B cell (primary cell): ENCODE measurements around the gene BCHE. TPM values are rescaled to one million over a fixed set of nuclear protein-coding genes. Genes with fewer than 3 reads are reported as not detected.

Source experiments
- ATAC-seq: fragments of 200-7000 bp; cut with Tn5 transposase; one replicate; pipeline ENCODE4 v1.10.0; 2021; ENCODE audit warnings: low read depth, mild to moderate bottlenecking, moderate number of reproducible peaks, moderate library complexity
- CTCF ChIA-PET: fragments of 350-600 bp; sonication (Branson Sonifier 250); formaldehyde crosslinking; loops from one replicate; lab custom pipeline; 2021; ENCODE audit warnings: antibody characterized with exemption, inconsistent platforms; lab: Charles Lee
- POLR2A ChIA-PET: fragments of 350-600 bp; sonication (Branson Sonifier 250); formaldehyde crosslinking; loops from one replicate; lab custom pipeline; 2021; ENCODE audit warnings: antibody characterized with exemption; lab: Charles Lee
- DNase-seq: peaks from one replicate; pipeline ENCODE4 v3.0.0; 2013
- H2AFZ ChIP-seq: 2 replicates; pipeline ENCODE4 v1.6.1; 2012; ENCODE audit warnings: mild to moderate bottlenecking, low read depth, low read length; ENCODE audit not compliant: insufficient read depth, poor library complexity, severe bottlenecking
- H3K27ac ChIP-seq, 2 donors: 1 replicate in 1 of 2; 2 replicates in 1 of 2; pipeline ENCODE4 v1.5.1; 2012 to 2013; ENCODE audit warnings: low read length in 2 of 2, mild to moderate bottlenecking in 2 of 2, moderate library complexity in 1 of 2
- H3K27me3 ChIP-seq, 4 experiments: fragments of 200-600 bp in 1 of 4; sonication (generic) in 1 of 4; replicated peaks in 1 of 4; 1 replicate in 2 of 4; 2 replicates in 2 of 4; pipeline versions ENCODE4 v1.6.1 to v1.7.0; 2013 to 2016; ENCODE audit warnings: low read length in 3 of 4, mild to moderate bottlenecking in 2 of 4, mixed read lengths in 1 of 4, moderate library complexity in 1 of 4; ENCODE audit not compliant: insufficient read depth in 4 of 4, control insufficient read depth in 3 of 4; ENCODE audit errors: control extremely low read depth in 1 of 4
- H3K36me3 ChIP-seq, 2 experiments: replicated peaks in 1 of 2; 1 replicate in 1 of 2; 2 replicates in 1 of 2; pipeline versions ENCODE4 v1.6.1 to v1.7.1; 2013; ENCODE audit warnings: low read length in 1 of 2; ENCODE audit not compliant: insufficient read depth in 2 of 2, control insufficient read depth in 1 of 2; ENCODE audit errors: control extremely low read depth in 1 of 2, extremely low read depth in 1 of 2
- H3K4me1 ChIP-seq, 2 donors: fragments of 200-600 bp in 1 of 2; sonication (generic) in 1 of 2; 1 replicate in 1 of 2; 2 replicates in 1 of 2; pipeline versions ENCODE4 v1.5.1 to v1.6.1; 2013 to 2017; ENCODE audit warnings: low read length in 2 of 2; ENCODE audit not compliant: control insufficient read depth in 2 of 2, insufficient read depth in 2 of 2
- H3K4me2 ChIP-seq: replicated peaks from 2 replicates; pipeline ENCODE3; 2012; ENCODE audit warnings: mild to moderate bottlenecking, low read depth, low read length; ENCODE audit not compliant: poor library complexity, severe bottlenecking
- H3K4me3 ChIP-seq, 5 experiments: fragments of 200-600 bp in 1 of 5; sonication (generic) in 1 of 5; 1 replicate in 3 of 5; 2 replicates in 2 of 5; pipeline versions ENCODE4 v1.5.1 to v1.7.0; 2011 to 2016; ENCODE audit warnings: low read length in 4 of 5, mild to moderate bottlenecking in 4 of 5, low read depth in 2 of 5, control low read depth in 1 of 5, moderate library complexity in 1 of 5; ENCODE audit not compliant: insufficient read depth in 1 of 5; ENCODE audit errors: control extremely low read depth in 1 of 5, extremely low read depth in 1 of 5
- H3K79me2 ChIP-seq: fragments of 200-600 bp; sonication (generic); one replicate; pipeline ENCODE4 v1.6.0; 2016; ENCODE audit warnings: low read length; ENCODE audit not compliant: control insufficient read depth, insufficient read depth
- H3K9ac ChIP-seq: fragments of 200-600 bp; sonication (generic); 2 replicates; pipeline ENCODE4 v1.6.1; 2017; ENCODE audit warnings: mild to moderate bottlenecking, low read length, moderate library complexity
- H3K9me3 ChIP-seq, 3 donors: one replicate each; pipeline versions ENCODE4 v1.6.1 to v1.7.1; 2013; ENCODE audit warnings: low read length in 2 of 3; ENCODE audit not compliant: control insufficient read depth in 2 of 3, insufficient read depth in 1 of 3; ENCODE audit errors: control extremely low read depth in 1 of 3
- H4K20me1 ChIP-seq: 2 replicates; pipeline ENCODE4 v1.6.0; 2012; ENCODE audit warnings: mild to moderate bottlenecking, low read length; ENCODE audit not compliant: insufficient read depth, control insufficient read depth, poor library complexity, severe bottlenecking
- H3K27ac Mint-ChIP-seq: one replicate; pipeline ENCODE4 v1.8.0; 2021; ENCODE audit warnings: mixed read lengths
- H3K27me3 Mint-ChIP-seq: one replicate; pipeline ENCODE4 v1.8.0; 2021; ENCODE audit warnings: mixed read lengths
- H3K4me1 Mint-ChIP-seq: one replicate; pipeline ENCODE4 v1.8.0; 2021; ENCODE audit warnings: mixed read lengths
- H3K4me3 Mint-ChIP-seq: one replicate; pipeline ENCODE4 v1.8.0; 2021; ENCODE audit warnings: mixed read lengths
- H3K9me3 Mint-ChIP-seq: one replicate; pipeline ENCODE4 v1.8.0; 2022; ENCODE audit warnings: mixed read lengths; ENCODE audit not compliant: insufficient read depth
- CTCF ChIP-seq: fragments of 200-600 bp; IDR thresholded peaks from one replicate; pipeline ENCODE4 v1.8.0; 2022; ENCODE audit warnings: antibody characterized with exemption, mild to moderate bottlenecking
- EZH2 ChIP-seq: IDR thresholded peaks from 2 replicates; pipeline ENCODE4 v1.6.1; 2012; ENCODE audit warnings: borderline replicate concordance, low read depth, mild to moderate bottlenecking, moderate library complexity, low read length; ENCODE audit not compliant: insufficient read depth, poor library complexity, severe bottlenecking
- WGBS: methylation state at CpG from one replicate; pipeline ENCODE4 v1.1.5; 2013; ENCODE audit warnings: missing lambda C conversion rate; ENCODE audit not compliant: insufficient coverage; 5-methylcytosine and 5-hydroxymethylcytosine counted together
- intact Hi-C: fragments of 100-400 bp; cut with micrococcal nuclease; formaldehyde crosslinking; loops from one replicate; pipeline ENCODE4 v1.10.0; 2022
- polyA plus RNA-seq: library from polyadenylated mRNA; depleted of rRNA; stranded (reverse); fragments of >200 nt; gene quantifications from 2 replicates; pipeline ENCODE4 v1.2.3, GENCODE V29; 2012
- total RNA-seq, 2 donors: library from RNA; stranded (reverse); fragments of 120-200 nt in 1 of 2; gene quantifications; 1 replicate in 1 of 2; 2 replicates in 1 of 2; pipeline versions ENCODE4 v1.2.3 to v1.2.4, GENCODE V29; 2013 to 2022

Gene BCHE
- total and polyA plus RNA-seq, 2 donors (not counting 1 experiment from before 2014, with no cell fraction given) = not detected

GRCh38 chr3:165775824-165776223 lies 61.4 kb downstream of the BCHE start:
- H3K4me3 Mint-ChIP-seq = no peak overlapping the region
- no peak for TF ChIP-seq EZH2
- TF ChIP-seq CTCF = no peak
- ChIA-PET POLR2A (no interaction called here), CTCF (no interaction called here)
- Histone ChIP-seq H3K27me3 (no peaks in the 10 kb centered on the region), H3K27ac (no peak overlapping the region), H3K4me2 (no peak overlapping the region), H3K9ac (no peak overlapping the region), H3K4me1 (no peaks in the 10 kb centered on the region), H2AFZ (no peak overlapping the region), H4K20me1 (no peaks in the 10 kb centered on the region), H3K9me3 (peaks cover 0 to 1% (median 0%) of the 10 kb centered on the region in 3 donors), H3K36me3 (no peaks in the 10 kb centered on the region), H3K4me3 (no peak overlapping the region), H3K79me2 (no peaks in the 10 kb centered on the region)
- no peaks in the 10 kb centered on the region for H3K27me3 Mint-ChIP-seq
- no peak for DNase-seq
- H3K27ac Mint-ChIP-seq = no peak overlapping the region
- H3K4me1 Mint-ChIP-seq = no peaks in the 10 kb centered on the region
- intact Hi-C loops = no loop called here
- no CpG with 5 or more reads among the region's 3 CpGs for WGBS
- no peaks in the 10 kb centered on the region for H3K9me3 Mint-ChIP-seq
- ATAC-seq = no peak

- no peak for ATAC-seq
- POLR2A ChIA-PET = no interaction called here
Observed at GRCh38 chr3:165770781-165771180, 66.4 kb downstream of the BCHE start.

More at GRCh38 chr3:165770781-165771180, 66.4 kb downstream of the BCHE start:
- no peaks in the 10 kb centered on the region for H3K27me3 Mint-ChIP-seq
- H3K4me3 Mint-ChIP-seq = no peak overlapping the region
- Histone ChIP-seq H4K20me1 (no peaks in the 10 kb centered on the region), H3K4me2 (no peak overlapping the region), H2AFZ (no peak overlapping the region), H3K79me2 (no peaks in the 10 kb centered on the region), H3K4me3 (no peak overlapping the region), H3K27me3 (no peaks in the 10 kb centered on the region), H3K4me1 (no peaks in the 10 kb centered on the region), H3K36me3 (no peaks in the 10 kb centered on the region), H3K9ac (no peak overlapping the region), H3K27ac (no peak overlapping the region), H3K9me3 (no peaks in the 10 kb centered on the region)
- no peak for DNase-seq
- no peak for TF ChIP-seq EZH2
- no peak for TF ChIP-seq CTCF
- no peaks in the 10 kb centered on the region for H3K4me1 Mint-ChIP-seq
- H3K27ac Mint-ChIP-seq = no peak overlapping the region
- no peaks in the 10 kb centered on the region for H3K9me3 Mint-ChIP-seq
- WGBS = no CpG with 5 or more reads among the region's 3 CpGs
- CTCF ChIA-PET = no interaction called here
- intact Hi-C loops = no loop called here
